ENCODE data around the gene ALPK3.
A peak's percentile ranks its signal among the peaks of the same experiment; 100 is the strongest.

The ALPK3 gene

GRCh38 chr15:84857418-84858004, 40.4 kb downstream of the ALPK3 start:
- TF ChIP-seq EGR1 (IDR thresholded peaks at IDR 0.05) (no peak), FOXM1 (IDR thresholded peaks at IDR 0.05; ENCODE audit: borderline replicate concordance, low read depth) (no peak), ZBTB7A (IDR thresholded peaks at IDR 0.05; ENCODE audit: low read depth) (no peak), REST (IDR thresholded peaks at IDR 0.05; ENCODE audit: low read depth) (no peak), TCF12 (IDR thresholded peaks at IDR 0.05; ENCODE audit: low read depth) (no peak), CREB1 (IDR thresholded peaks at IDR 0.05; ENCODE audit: low read depth) (no peak), USF1 (IDR thresholded peaks at IDR 0.05) (no peak), TEAD4 (IDR thresholded peaks at IDR 0.05) (no peak), EP300 (IDR thresholded peaks at IDR 0.05; ENCODE audit: borderline replicate concordance) (no peak), CEBPB (IDR thresholded peaks at IDR 0.05) (no peak), NFIC (IDR thresholded peaks at IDR 0.05) (no peak)
- TF ChIP-seq, protein P1, sequence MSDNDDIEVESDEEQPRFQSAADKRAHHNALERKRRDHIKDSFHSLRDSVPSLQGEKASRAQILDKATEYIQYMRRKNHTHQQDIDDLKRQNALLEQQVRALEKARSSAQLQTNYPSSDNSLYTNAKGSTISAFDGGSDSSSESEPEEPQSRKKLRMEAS (IDR thresholded peaks at IDR 0.05): no peak

- no peak for TF ChIP-seq USF1 (IDR thresholded peaks at IDR 0.05)
- no peak for TF ChIP-seq TAF1 (IDR thresholded peaks at IDR 0.05; ENCODE audit: low read depth)
- no peak for TF ChIP-seq YY1 (IDR thresholded peaks at IDR 0.05; ENCODE audit: low read depth)
- TF ChIP-seq TEAD4 (IDR thresholded peaks at IDR 0.05): no peak
Measured at GRCh38 chr15:84858231-84858630, 41.1 kb downstream of the ALPK3 start.

DNA sequence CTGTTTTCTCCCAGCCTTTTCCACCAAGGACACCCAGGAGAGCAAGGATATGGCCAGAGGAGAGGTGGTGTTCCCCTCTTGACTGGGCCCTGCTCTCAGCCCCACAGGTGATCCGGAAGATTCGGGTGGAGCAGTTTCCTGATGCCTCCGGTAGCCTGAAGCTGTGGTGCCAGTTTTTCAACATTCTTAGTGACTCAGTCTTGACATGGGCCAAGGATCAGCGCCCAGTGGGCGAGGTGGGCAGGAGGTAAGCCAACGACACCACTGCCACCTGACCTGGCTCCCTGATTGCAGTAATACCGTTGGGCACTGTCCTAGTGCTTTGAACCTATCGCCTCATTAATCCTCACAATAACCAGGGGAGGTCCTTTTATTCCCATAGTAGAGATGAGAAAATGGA, 42.0 kb downstream of the ALPK3 start:
- no peak for TF ChIP-seq REST (IDR thresholded peaks at IDR 0.05; ENCODE audit: low read depth)
- TF ChIP-seq TCF12 (IDR thresholded peaks at IDR 0.05; ENCODE audit: low read depth): peak; percentile 88
- peak; percentile 83 for TF ChIP-seq NFIC (IDR thresholded peaks at IDR 0.05)
- TF ChIP-seq EGR1 (IDR thresholded peaks at IDR 0.05): no peak
- TF ChIP-seq TAF1 (IDR thresholded peaks at IDR 0.05; ENCODE audit: low read depth): no peak
- TF ChIP-seq FOXM1 (IDR thresholded peaks at IDR 0.05; ENCODE audit: borderline replicate concordance, low read depth): peak; percentile 61; the same call in 1 of the 2 replicates
- no peak for TF ChIP-seq YY1 (IDR thresholded peaks at IDR 0.05; ENCODE audit: low read depth)
- TF ChIP-seq CREB1 (IDR thresholded peaks at IDR 0.05; ENCODE audit: low read depth): no peak
- peak; percentile 74 for TF ChIP-seq USF1 (IDR thresholded peaks at IDR 0.05)
- TF ChIP-seq, protein P1 (IDR thresholded peaks at IDR 0.05): peak; percentile 63
- peak; percentile 64 for TF ChIP-seq ZBTB7A (IDR thresholded peaks at IDR 0.05; ENCODE audit: low read depth)
- TF ChIP-seq CEBPB (IDR thresholded peaks at IDR 0.05): peak; percentile 16; the same call in 1 of the 2 replicates
- 0 out of 2 replicates have a peak, but pooled peaks have one; percentile 19 for TF ChIP-seq RAD21 (IDR thresholded peaks at IDR 0.05; ENCODE audit: low read depth)
- TF ChIP-seq TEAD4 (IDR thresholded peaks at IDR 0.05): peak; percentile 92
- TF ChIP-seq EP300 (IDR thresholded peaks at IDR 0.05; ENCODE audit: borderline replicate concordance): peak; percentile 87

GRCh38 chr15:84859651-84860050, 42.5 kb downstream of the ALPK3 start:
- TF ChIP-seq EGR1 (IDR thresholded peaks at IDR 0.05) (no peak), TAF1 (IDR thresholded peaks at IDR 0.05; ENCODE audit: low read depth) (no peak), FOXM1 (IDR thresholded peaks at IDR 0.05; ENCODE audit: borderline replicate concordance, low read depth) (no peak), REST (IDR thresholded peaks at IDR 0.05; ENCODE audit: low read depth) (no peak), EP300 (IDR thresholded peaks at IDR 0.05; ENCODE audit: borderline replicate concordance) (no peak), NFIC (IDR thresholded peaks at IDR 0.05) (no peak)
- TF ChIP-seq, protein P1 (IDR thresholded peaks at IDR 0.05): no peak

All from Ishikawa (cell line).